Sigmoid colon (tissue), 4 donors: ENCODE measurements around the gene RSAD2.

Experiments used
- POLR2AphosphoS5 ChIP-seq, 4 donors: sonication (generic); formaldehyde crosslinking; IDR thresholded peaks; one replicate each; pipeline ENCODE4 v1.6.1; 2017; ENCODE audit warnings: antibody characterized with exemption in 4 of 4
- TF ChIP-seq, protein P1 (sequence below), 4 experiments: fragments of 450-650 bp in 3 of 4; fragments of 200-600 bp in 1 of 4; IDR thresholded peaks; one replicate each; pipeline ENCODE4 v1.5.1; 2016 to 2019; ENCODE audit warnings: antibody characterized with exemption in 4 of 4, mild to moderate bottlenecking in 3 of 4, moderate library complexity in 2 of 4

DNA sequence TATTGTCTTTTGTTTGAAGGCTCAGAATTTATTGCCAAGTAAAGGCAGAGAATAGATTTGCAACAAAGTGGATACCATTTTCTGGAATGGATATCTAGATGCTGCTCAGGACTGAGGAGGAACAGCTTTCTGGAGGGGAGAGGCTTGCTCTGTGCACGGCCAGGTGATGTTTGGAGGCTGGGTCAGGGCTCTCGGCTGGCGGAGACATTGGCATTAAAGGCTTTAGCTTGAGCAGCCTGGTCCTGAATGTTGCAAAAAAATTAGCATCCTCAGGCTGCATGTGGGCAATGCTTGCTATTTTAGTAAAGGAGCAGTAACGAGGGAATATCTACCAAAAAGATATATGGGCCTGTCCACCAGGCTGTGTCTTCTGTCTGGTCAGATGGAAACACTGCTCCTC is 60.0 kb downstream of the RSAD2 start:
- no peak for TF ChIP-seq POLR2AphosphoS5 (IDR thresholded peaks at IDR 0.05)
- TF ChIP-seq, protein P1, sequence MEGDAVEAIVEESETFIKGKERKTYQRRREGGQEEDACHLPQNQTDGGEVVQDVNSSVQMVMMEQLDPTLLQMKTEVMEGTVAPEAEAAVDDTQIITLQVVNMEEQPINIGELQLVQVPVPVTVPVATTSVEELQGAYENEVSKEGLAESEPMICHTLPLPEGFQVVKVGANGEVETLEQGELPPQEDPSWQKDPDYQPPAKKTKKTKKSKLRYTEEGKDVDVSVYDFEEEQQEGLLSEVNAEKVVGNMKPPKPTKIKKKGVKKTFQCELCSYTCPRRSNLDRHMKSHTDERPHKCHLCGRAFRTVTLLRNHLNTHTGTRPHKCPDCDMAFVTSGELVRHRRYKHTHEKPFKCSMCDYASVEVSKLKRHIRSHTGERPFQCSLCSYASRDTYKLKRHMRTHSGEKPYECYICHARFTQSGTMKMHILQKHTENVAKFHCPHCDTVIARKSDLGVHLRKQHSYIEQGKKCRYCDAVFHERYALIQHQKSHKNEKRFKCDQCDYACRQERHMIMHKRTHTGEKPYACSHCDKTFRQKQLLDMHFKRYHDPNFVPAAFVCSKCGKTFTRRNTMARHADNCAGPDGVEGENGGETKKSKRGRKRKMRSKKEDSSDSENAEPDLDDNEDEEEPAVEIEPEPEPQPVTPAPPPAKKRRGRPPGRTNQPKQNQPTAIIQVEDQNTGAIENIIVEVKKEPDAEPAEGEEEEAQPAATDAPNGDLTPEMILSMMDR (IDR thresholded peaks at IDR 0.05) = no peak
